Measurements from ENCODE around the gene ZNF445.
"Not testable (repeated sequence)": the region's sequence is repeated elsewhere in the genome, so short reads cannot be mapped to it uniquely, and the experiment has no call there.

Gene ZNF445

DNA sequence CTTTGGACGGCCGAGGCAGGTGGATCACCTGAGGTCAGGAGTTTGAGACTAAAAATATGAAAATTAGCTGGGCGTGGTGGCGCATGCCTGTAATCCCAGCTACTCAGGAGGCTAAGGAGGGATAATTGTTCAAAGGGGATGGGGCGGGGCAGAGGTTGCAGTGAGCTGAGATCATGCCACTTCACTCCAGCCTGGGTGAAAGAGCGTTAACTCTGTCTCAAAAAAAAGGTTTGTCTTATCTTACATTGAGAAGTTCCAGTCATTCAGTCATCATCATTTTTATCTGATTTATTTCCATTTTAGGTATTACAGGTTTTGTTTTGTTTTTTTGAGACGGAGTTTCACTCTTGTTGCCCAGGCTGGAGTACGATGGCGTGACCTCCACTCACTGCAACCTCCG is 2.6 kb downstream of the ZNF445 start:
- not testable (repeated sequence) for DNase-seq

DNA sequence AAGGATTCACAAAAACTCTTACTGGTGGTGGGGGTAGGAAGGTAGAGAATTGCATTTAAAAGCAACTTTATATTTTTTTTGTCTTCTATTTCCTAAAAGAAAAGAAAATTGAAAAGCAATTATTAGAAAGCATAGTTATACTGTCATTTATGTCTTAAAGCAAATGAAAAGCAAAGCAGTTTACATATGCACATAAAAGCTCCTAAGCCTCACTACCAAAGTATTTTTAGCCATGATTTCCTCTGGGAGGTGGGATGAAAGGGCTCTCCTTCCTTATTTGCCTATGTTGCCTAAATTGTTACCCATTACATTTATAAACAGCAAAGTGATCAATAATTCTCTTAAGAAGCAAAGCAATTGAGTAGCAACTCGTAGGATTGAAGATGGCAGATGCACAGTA is 7.0 kb downstream of the ZNF445 start:
- DNase-seq = no peak

DNA sequence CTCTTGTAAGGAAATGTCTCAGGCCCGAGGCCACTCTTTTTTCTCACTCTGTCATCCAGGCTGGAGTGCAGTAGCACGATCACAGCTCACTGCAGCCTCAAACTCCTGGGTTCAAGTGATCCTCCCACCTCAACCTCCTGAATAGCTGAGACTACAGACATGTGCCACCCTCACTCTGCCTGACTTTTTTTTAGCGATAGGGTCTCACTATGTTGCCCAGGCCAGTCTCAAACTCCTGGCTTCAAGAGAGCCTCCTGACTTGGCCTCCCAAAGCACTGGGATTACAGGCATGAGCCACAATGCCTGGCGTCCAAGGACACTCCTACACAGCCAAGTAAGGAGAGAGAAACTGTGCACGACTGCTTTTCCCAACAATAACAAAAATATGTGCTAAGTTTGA is 7.6 kb downstream of the ZNF445 start:
- DNase-seq = no peak

DNA sequence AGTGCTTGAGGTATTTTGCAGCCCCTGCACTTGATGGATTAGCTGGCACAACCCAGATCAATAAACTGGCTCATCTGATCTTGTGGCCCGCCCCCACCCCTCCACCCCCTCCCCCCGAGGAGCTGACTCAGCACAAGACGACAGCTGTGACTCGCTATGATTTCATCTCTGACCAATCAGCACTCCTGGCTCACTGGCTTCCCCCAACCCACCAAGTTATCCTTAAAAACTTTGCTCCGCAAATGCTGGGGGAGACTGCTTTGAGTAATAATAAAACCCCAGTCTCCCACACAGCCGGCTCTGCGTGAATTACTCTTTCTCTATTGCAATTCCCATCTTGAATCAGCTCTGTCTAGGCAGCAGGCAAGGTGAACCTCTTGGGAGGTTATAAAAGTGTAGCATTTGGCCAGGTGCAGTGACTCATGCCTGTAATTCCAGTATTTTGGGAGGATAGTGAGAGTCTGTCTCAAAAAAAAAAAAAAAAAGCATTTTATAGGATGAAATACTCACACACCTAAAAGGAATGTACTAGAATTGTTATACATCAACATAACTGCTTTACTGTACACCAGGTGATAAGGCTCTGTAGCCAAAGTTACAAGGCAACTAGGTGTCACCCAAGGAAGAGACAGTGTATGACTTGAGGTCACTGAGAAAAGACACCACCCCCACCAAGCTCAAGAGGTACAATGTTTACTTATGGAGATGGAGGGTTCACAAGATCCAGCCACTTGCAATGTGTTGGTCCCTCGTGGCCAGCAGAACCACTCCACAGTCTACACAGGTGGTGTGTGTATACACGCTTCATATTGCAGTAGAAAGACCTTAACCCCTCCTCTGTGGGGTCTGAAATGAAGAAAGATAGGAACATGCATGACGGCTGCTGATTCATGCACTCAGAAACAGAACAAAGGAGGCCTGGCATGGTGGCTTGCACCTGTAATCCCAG is 8.6 kb downstream of the ZNF445 start:
- DNase-seq = peak; percentile 59

DNA sequence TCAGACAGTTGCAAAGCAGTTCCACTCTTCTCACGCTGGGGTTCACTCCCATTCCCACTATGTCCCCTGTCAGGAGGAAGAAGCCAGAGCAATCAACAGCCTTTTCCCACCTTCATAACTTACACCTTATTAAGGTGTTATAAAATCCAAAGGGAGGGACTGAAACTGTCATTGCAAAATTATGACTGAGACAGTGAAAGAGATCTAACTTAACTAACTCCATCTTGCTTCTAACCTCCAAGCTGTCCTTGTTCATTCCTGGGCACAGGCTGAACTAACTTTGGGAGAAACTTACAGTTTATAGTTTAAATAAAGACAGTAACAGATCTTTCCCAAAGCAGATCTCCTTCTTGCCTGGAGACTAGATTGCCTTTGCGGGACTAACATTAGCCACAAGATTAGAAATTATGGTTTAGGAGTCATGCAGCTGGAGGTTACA is 9.4 kb downstream of the ZNF445 start:
- DNase-seq = not testable (repeated sequence)

DNA sequence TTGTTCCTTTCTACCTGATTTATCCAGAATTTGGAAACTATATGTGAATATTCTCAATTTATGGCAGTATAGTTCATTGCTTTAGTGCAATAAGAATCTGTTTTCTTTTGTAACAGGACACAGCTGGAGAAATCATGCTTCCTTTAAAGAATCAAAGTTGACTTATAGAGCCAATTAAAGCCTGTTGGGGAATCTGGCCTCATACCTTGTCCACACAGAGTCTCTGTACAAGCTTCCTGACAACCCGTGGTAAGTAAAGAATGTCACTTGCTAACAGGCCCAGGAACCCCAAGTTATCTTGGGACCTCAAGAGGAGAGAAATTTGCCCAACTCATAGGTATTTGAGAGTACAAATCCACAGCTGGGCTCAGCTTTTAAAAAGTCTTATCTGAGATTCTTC is 10.2 kb downstream of the ZNF445 start:
- DNase-seq = no peak

DNA sequence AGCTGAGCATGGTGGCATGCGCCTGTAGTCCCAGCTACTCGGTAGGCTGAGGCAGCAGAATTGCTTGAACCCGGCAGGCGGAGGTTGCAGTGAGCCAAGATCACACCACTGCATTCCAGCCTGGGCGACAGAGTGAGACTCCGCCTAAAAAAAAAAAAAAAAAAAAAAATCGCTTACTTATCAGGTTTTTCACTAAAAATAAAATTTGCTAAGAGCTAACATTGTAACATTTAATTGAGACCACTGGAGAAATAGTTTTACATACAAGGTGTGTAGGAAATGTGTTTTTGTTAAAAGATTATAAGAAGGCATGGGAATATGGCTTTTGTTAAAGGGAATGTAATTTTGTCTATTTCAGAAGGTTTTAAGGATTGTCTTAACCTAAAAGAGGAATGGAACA is 12.6 kb downstream of the ZNF445 start:
- not testable (repeated sequence) for DNase-seq

DNA sequence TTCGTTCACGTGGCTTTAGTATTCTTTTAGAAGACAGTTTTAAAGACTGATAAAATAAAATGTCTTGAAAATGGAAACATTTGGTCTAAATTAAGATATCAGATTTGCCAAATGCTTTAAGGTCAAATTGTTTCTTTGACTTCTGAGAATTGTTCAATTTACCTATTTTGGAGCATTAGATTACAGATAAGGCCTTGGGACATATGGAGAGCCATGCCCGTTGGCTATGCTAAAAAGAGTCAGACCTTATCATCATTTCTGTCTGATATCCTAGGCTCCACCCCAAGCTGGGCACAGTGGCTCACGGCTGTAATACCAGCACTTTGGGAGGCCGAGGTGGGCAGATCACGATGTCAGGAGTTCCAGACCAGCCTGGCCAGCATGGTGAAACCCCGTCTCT is 13.0 kb downstream of the ZNF445 start:
- DNase-seq = no peak

DNA sequence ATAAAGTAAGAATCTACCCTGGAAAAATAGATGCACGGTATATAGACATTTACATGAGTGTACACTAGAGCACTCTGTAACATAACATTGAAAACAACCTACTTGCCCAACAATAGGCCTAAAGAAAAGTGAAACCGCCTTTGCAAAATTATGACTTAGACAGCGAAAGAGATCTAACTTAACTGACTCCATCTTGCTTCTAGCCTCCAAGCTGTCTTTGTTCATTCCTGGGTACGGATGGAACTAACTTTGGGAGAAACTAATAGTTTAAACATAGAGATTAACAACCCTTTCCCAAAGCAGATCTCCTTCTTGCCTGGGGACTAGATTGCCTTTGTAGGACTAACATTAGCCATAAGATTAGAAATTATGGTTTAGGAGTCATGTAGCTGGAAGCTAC is 17.4 kb downstream of the ZNF445 start:
- DNase-seq = not testable (repeated sequence)

DNA sequence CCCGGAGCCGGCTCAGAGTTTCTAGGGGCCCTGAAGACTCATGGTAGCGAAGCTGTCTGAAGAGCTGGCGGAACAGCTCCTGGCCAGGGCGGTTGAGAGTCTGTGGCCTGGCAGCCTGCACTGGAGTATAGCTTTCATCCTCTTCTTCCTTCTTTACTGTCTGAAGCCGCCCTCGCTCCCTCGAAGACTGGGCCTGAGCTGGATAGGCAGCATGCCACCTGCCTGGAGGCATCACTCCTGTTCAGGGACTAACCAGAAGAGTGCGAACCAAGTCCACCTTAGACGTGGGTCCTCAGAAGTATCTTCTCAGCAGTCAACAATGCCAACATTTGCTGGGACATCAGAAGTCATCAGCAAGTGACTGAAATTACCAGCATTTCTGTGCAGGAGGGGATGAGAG is 22.2 kb downstream of the ZNF445 start:
- no peak for DNase-seq

DNA sequence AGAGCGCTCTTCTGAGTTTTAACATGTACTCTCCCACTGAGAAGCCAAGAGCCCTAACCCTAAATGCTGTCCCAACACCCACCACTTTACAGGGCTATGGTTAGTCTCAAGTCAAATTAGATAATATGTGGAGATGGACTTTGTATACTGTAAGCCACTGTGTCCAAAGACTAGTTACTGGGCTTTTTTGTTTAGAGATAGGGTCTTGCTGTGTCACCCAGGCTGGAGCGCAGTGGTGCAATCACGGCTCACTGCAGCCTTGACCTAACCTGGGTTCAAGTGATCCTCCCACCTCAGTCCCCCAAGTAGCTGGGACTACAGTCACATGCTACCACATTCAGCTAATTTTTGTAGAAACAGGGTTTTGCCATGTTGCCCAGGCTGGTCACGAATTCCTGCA is 23.2 kb downstream of the ZNF445 start:
- no peak for DNase-seq

DNA sequence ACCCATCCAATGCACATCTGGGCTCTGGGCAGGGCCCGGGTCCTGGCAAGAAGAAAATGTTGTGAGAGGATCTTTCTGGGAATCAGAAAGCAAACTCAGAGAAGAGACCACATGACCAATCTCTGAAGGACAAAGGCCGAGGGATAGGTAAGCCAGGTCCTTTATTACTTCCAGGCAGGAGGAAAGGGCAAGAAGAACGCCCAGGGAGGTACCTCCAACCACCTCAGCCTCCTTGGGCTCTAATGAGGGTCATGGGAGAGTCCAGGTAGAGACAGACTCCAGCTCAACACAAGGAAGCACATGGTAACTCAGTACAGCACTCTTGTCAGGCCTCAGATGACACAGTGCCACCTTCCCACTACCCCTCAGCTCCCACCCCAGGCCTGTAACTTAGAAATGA is 26.0 kb downstream of the ZNF445 start:
- no peak for DNase-seq

DNA sequence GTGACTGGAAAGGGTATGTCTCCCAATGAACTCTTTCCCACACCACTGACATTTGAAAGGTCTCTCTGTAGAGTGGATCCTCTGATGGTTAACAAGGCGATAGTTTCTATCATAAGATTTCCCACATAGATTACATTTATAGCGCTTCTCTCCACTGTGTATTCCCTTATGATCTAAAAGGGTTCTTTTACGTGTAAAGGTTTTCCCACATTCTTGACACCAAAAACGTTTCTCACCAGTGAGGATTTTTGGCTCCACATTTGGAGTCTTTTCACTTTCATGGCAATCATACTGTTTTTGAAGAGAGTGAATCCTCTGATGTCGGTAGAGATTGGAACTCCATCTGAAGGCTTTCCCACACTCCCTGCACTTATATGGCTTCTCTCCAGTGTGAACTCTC is 30.5 kb downstream of the ZNF445 start:
- no peak for DNase-seq

DNA sequence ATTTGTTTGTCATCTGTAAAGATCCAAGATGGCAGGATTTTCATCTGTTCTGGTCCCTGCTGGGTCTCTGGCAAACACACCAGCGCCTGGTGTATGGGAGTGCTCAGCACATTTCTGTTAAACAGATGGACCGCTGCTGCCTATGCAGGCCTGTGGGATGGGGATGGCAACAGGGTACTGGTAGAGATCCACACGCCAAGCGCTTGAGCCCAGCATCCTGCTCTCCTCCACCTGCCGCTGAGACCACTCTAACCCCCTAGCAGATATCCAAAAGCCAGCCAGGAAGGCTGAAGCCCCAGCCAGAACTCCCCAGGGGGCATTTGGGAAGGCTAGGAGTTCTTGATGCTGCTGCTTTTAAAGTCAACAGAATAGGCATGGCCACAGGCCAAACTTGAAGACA is 31.7 kb downstream of the ZNF445 start:
- no peak for DNase-seq

DNA sequence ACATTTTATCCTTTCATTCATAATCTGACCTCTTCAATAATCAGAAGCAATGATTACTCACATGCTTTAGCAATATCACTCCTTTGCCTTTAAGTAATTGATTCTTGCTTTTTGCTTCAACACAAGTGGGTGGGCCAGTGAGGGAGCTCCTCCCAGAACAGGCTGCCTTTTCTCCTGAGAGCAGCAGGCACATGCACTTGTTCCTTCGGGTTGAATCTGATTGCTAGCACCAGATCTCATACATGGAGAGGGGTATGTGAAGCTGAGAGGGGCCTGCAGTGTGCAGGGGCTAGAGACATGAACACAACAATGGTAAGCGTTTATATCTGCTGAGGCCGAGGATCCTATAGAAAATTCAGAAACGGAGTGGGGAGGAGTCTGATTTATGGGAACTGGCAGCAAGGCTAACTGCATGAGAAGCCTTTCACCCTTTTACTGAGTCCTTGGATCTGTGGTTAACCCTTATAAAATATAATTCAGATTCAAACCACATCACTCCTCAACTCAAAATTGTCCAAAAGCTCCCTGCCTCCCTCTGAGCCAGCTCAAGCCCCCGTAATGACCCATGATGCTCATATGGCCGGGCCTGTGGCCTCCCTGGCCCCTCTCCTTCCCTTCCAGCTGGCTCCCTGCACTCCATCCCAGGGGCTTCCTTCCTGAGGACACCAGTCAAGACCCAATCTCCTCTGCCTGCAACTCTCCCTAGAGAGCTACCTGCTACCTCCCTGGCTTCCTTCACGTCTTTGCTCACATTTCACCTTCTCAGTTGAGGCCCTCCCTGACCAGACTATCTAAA is 32.4 kb downstream of the ZNF445 start:
- no peak for DNase-seq

DNA sequence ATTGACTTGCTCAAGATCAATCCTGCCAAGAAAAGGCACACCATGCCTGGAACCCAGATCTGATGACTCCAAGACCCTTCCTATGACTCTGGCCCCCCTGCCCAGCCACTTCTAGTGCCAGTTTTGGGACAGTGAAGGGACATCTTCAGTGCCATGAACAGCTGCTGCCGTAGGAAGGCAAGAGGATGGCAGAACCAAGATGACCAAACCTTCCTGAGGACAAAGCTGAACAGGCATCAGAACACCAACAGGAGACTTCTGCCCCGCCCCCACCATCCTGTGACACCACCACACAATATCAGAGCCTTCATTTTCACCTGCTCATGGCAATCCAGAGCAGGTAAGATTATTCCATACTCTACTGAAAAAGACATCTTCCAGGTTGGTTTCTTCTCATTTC is 33.0 kb downstream of the ZNF445 start:
- no peak for DNase-seq

DNA sequence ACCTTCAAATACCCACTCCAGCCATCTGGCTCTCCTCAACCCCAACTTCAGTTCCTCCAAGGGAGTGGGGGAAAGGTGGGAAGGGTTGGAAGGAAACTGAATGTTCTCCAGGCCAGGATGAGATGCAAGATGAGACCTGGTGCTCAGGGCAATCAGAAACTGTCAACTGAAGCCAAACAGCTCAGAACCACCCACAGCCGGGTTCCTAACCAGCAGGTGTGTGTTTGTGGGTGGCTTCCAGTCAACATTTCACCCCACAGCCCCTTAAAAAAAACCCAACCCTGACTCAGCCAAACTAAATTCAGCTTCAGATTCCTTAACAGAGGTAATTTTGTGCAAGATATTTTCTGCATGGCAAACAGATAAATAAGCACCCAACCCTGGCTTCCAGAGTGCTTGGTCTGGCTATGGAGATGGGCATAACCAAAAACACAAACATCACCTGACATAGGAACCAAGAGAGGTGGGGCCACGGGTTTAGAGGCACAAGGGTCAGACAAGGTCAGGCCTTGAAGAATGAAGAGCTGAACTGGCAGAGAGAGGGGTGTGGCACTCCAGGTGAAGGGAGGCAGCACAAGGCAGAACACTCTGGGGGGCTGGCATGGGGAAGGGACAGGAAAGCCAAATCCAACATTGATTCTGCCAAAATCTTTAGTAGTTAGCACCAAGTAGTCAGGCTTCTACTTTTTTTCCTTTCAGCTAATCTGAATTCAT is 34.7 kb downstream of the ZNF445 start:
- DNase-seq = peak; percentile 35

DNA sequence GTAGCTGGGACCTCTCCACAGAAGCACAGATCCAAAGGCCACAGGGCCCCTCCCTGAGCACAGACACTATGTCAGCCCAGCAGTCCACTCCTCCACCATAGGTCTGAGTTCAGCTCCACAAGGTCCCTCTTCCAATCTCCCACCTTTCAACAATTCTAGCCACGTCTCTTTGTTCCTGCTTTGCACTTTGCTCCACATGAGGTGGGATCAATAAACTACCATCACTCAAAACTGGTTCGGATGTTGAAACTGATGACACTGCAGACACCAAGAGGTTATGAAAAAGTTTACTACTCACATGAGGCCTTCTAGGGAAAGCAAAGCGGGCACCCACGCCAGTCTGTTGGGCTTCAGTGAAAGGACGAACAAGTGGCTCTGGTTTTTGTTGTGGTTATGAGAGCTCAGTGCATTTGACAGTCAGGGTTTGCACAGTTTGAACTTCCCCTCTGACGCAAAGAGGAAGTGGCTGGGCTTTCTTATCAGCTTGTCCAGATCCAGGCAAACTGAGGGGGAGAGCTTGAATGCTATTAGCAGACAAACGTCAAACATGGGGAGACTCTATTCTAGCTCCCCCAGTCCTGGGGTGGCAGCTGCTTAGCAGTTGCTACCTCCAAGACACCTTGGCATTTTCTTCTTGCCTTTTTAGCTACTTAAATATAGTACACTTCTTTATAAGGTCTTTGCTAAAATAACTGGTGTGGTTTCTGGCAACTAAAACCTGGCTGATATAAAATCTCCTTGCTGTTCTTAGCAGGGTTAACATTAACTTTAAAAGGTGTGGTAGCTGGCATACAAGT is 37.8 kb downstream of the ZNF445 start:
- DNase-seq = peak; percentile 85

DNA sequence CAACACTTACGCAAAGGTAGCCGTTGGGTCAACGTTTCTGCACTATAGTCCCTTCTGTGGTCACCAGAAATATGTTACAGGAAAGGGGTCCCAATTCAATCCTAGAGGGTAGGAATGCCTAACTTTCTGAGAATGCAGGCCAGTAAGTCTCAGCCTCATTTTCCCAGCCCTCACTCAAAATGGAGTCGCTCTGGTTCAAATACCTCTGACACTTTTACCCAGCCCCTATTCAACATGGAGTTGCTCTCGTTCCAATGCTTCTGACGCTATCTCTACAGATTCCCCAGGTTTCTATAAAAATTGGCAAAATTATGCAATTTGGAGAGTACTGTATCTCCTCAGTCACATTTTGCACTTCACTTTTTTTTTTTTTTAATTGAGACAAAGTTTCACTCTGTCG is 39.7 kb downstream of the ZNF445 start:
- DNase-seq = no peak

DNA sequence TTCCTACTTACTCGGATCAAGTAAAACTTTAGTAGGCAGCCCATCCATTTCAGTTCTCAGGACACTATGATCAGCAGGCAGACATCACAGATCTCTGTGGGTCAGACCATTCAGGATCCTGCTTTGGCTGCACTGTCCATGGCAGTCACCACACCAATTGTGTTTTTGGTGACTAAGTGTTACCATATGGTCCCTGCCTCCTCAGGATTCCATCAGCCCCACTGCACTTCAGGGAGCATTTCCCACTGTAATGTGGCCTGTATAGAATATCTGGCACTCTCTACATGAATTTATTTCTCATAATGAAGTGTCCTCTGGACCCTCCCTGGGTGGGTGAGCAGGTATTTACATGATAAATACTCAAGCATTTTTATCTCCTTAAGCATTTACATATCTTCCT is 41.3 kb downstream of the ZNF445 start:
- no peak for DNase-seq

DNA sequence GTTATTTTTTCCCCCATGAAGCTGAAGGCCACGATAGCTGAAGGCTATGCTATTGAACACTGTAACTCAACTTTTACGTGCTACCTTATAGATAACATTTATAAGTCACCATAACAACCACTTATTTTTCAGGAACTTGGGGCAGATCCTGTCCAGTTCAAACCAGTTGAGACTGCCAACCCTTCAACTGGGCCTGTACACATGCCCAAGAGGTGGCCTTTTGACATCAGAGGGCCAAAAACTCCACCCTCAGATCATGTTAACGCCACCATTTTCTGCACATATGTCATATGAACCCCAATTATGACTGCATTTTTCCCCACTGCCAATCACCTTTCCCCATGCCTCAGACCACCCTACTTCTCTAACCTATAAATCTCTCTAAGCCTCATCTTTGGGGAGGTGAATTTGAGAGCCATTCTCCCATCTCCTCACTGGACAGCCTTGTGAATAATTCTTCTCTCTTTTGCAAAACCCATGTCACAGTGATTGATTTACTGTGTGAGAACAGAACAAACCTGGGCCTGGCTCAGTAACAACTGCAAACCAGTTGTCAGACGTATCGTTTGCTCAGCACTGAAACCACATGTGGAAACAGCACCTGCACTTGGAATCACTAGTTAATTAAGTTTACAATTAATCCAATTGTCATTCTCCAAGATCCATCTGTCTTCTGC is 42.5 kb downstream of the ZNF445 start:
- DNase-seq = no peak

DNA sequence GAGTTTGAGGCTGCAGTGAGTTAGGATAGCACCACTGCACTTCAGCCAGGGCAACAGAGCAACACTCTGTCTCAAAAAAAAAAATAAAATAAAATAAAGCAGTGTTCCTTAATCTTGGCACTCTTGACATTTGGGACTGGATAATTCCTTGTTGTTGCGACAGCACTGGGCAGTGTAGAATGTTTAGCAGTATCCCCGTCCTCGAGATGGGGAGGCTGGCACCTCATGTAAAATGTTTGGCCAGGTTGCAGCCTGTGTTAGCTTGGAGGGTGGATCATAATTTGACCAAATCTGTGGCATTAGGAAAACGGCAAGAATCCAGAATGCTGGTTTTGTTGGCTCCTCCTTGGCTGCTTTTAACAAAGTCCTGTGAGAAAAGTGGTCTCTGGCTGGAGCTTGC is 47.0 kb downstream of the ZNF445 start:
- no peak for DNase-seq

Measured in stimulated activated CD4-positive, alpha-beta T cell treated with anti-CD3 and anti-CD28 coated beads, Interleukin-1b, Interleukin-23, amount 100 ng/mL, for 48 hours (primary cell).